Measurements from ENCODE around the gene MDM1. TPM values are rescaled to one million over a fixed set of nuclear protein-coding genes. Genes with fewer than 3 reads are reported as not detected.

Gene MDM1
- total RNA-seq, 2 donors from 2014 or later: 19.0 to 27.3 TPM

GRCh38 chr12:68271346-68271745, 60.8 kb downstream of the MDM1 start:
- ATAC-seq (replicated peaks in 1 of 2): no peak
- Mint-ChIP-seq H3K27me3 (ENCODE audit: low read depth) (peaks cover 38% of the 10 kb centered on the region), H3K36me3 (ENCODE audit: insufficient read depth in 2 of 2) (no peaks in the 10 kb centered on the region), H3K4me3 (no peak overlapping the region), H3K27ac (no peak overlapping the region), H3K9me3 (no peaks in the 10 kb centered on the region), H3K4me1 (ENCODE audit: low read depth) (peaks cover 41% of the 10 kb centered on the region)
- DNase-seq: no peak

GRCh38 chr12:68270358-68270757, 61.8 kb downstream of the MDM1 start:
- ATAC-seq (replicated peaks in 1 of 2) (peak; percentile 25 to 54), DNase-seq (no peak)
- H3K4me1 Mint-ChIP-seq (ENCODE audit: low read depth): peaks cover 41% of the 10 kb centered on the region
- H3K36me3 Mint-ChIP-seq (ENCODE audit: insufficient read depth in 2 of 2): no peaks in the 10 kb centered on the region
- H3K27ac Mint-ChIP-seq: no peak overlapping the region
- H3K9me3 Mint-ChIP-seq: no peaks in the 10 kb centered on the region
- H3K4me3 Mint-ChIP-seq: no peak overlapping the region
- peaks cover 37% of the 10 kb centered on the region for H3K27me3 Mint-ChIP-seq (ENCODE audit: low read depth)

- H3K4me1 Mint-ChIP-seq (ENCODE audit: low read depth): peaks cover 47% of the 10 kb centered on the region
- peaks cover 43% of the 10 kb centered on the region for H3K27me3 Mint-ChIP-seq (ENCODE audit: low read depth)
- ATAC-seq (replicated peaks in 1 of 2): peak; percentile 80 to 85
- peak in 1 of 2 donors; percentile 23 for DNase-seq
- H3K4me3 Mint-ChIP-seq: peak overlapping the region in 1 of 2 donors; percentile 12
- no peak overlapping the region for H3K27ac Mint-ChIP-seq
- H3K9me3 Mint-ChIP-seq: no peaks in the 10 kb centered on the region
- no peaks in the 10 kb centered on the region for H3K36me3 Mint-ChIP-seq (ENCODE audit: insufficient read depth in 2 of 2)
Measured at GRCh38 chr12:68269779-68270178, 62.4 kb downstream of the MDM1 start.

GRCh38 chr12:68268967-68269366, 63.2 kb downstream of the MDM1 start:
- H3K27me3 Mint-ChIP-seq (ENCODE audit: low read depth): peaks cover 51% of the 10 kb centered on the region
- peaks cover 54% of the 10 kb centered on the region for H3K4me1 Mint-ChIP-seq (ENCODE audit: low read depth)
- no peak overlapping the region for H3K27ac Mint-ChIP-seq
- H3K4me3 Mint-ChIP-seq: no peak overlapping the region
- DNase-seq (no peak), ATAC-seq (replicated peaks in 1 of 2) (no peak)
- H3K9me3 Mint-ChIP-seq: no peaks in the 10 kb centered on the region
- no peaks in the 10 kb centered on the region for H3K36me3 Mint-ChIP-seq (ENCODE audit: insufficient read depth in 2 of 2)

GRCh38 chr12:68267892-68268396, 64.2 kb downstream of the MDM1 start:
- DNase-seq (peak; percentile 25 to 34), ATAC-seq (replicated peaks in 1 of 2) (peak; percentile 61 to 74)
- no peaks in the 10 kb centered on the region for H3K36me3 Mint-ChIP-seq (ENCODE audit: insufficient read depth in 2 of 2)
- peaks cover 61% of the 10 kb centered on the region for H3K27me3 Mint-ChIP-seq (ENCODE audit: low read depth)
- H3K4me3 Mint-ChIP-seq: peak overlapping the region; percentile 27 to 55
- H3K9me3 Mint-ChIP-seq: no peaks in the 10 kb centered on the region
- H3K4me1 Mint-ChIP-seq (ENCODE audit: low read depth): peaks cover 54% of the 10 kb centered on the region
- H3K27ac Mint-ChIP-seq: peak overlapping the region; percentile 52

- DNase-seq (no peak), ATAC-seq (replicated peaks in 1 of 2) (no peak)
- H3K4me3 Mint-ChIP-seq: no peak overlapping the region
- H3K27ac Mint-ChIP-seq: no peak overlapping the region
- H3K4me1 Mint-ChIP-seq (ENCODE audit: low read depth): peaks cover 77% of the 10 kb centered on the region
- no peaks in the 10 kb centered on the region for H3K9me3 Mint-ChIP-seq
- H3K27me3 Mint-ChIP-seq (ENCODE audit: low read depth): peaks cover 59% of the 10 kb centered on the region
- H3K36me3 Mint-ChIP-seq (ENCODE audit: insufficient read depth in 2 of 2): no peaks in the 10 kb centered on the region
Measured at GRCh38 chr12:68264857-68265256, 67.3 kb downstream of the MDM1 start.

GRCh38 chr12:68264158-68264855, 67.9 kb downstream of the MDM1 start:
- ATAC-seq (replicated peaks in 1 of 2): peak in 1 of 2 donors; percentile 22
- Mint-ChIP-seq H3K27ac (no peak overlapping the region), H3K36me3 (ENCODE audit: insufficient read depth in 2 of 2) (no peaks in the 10 kb centered on the region), H3K27me3 (ENCODE audit: low read depth) (peaks cover 53% of the 10 kb centered on the region), H3K4me3 (no peak overlapping the region), H3K4me1 (ENCODE audit: low read depth) (peaks cover 77% of the 10 kb centered on the region), H3K9me3 (no peaks in the 10 kb centered on the region)
- DNase-seq: no peak

- Mint-ChIP-seq H3K4me3 (no peak overlapping the region), H3K27ac (no peak overlapping the region), H3K9me3 (no peaks in the 10 kb centered on the region), H3K36me3 (ENCODE audit: insufficient read depth in 2 of 2) (no peaks in the 10 kb centered on the region), H3K4me1 (ENCODE audit: low read depth) (peaks cover 76% of the 10 kb centered on the region), H3K27me3 (ENCODE audit: low read depth) (peaks cover 49% of the 10 kb centered on the region)
- ATAC-seq (replicated peaks in 1 of 2) (no peak), DNase-seq (no peak)
Measured at GRCh38 chr12:68263366-68263765, 68.8 kb downstream of the MDM1 start.

- DNase-seq (no peak), ATAC-seq (replicated peaks in 1 of 2) (peak; percentile 61 to 63)
- Mint-ChIP-seq H3K27ac (peak overlapping the region; percentile 4), H3K36me3 (ENCODE audit: insufficient read depth in 2 of 2) (no peaks in the 10 kb centered on the region), H3K9me3 (no peaks in the 10 kb centered on the region), H3K4me1 (ENCODE audit: low read depth) (peaks cover 66% of the 10 kb centered on the region), H3K27me3 (ENCODE audit: low read depth) (peaks cover 61% of the 10 kb centered on the region), H3K4me3 (peak overlapping the region in 1 of 2 donors; percentile 57)
Measured at GRCh38 chr12:68261896-68262295, 70.3 kb downstream of the MDM1 start.

GRCh38 chr12:68260153-68260552, 72.0 kb downstream of the MDM1 start:
- no peak overlapping the region for H3K4me3 Mint-ChIP-seq
- H3K4me1 Mint-ChIP-seq (ENCODE audit: low read depth): peaks cover 59% of the 10 kb centered on the region
- no peak for DNase-seq
- H3K9me3 Mint-ChIP-seq: no peaks in the 10 kb centered on the region
- H3K36me3 Mint-ChIP-seq (ENCODE audit: insufficient read depth in 2 of 2): no peaks in the 10 kb centered on the region
- ATAC-seq (replicated peaks in 1 of 2): no peak
- peaks cover 55% of the 10 kb centered on the region for H3K27me3 Mint-ChIP-seq (ENCODE audit: low read depth)
- H3K27ac Mint-ChIP-seq: no peak overlapping the region

GRCh38 chr12:68259318-68259940, 72.7 kb downstream of the MDM1 start:
- Mint-ChIP-seq H3K27ac (peak overlapping the region; percentile 34), H3K4me1 (ENCODE audit: low read depth) (peaks cover 52% of the 10 kb centered on the region), H3K9me3 (no peaks in the 10 kb centered on the region), H3K27me3 (ENCODE audit: low read depth) (peaks cover 54% of the 10 kb centered on the region), H3K36me3 (ENCODE audit: insufficient read depth in 2 of 2) (no peaks in the 10 kb centered on the region), H3K4me3 (peak overlapping the region; percentile 11 to 27)
- peak; percentile 68 to 70 for DNase-seq
- ATAC-seq (replicated peaks in 1 of 2): peak; percentile 88

GRCh38 chr12:68253504-68253903, 78.7 kb downstream of the MDM1 start, which contains the start of gene IL22:
Gene IL22 (minus strand): TSS chr12:68253604. CDS start chr12:68253448, 156 bp downstream.
- H3K4me1 Mint-ChIP-seq (ENCODE audit: low read depth): peaks cover 11% of the 10 kb centered on the region
- no peak for DNase-seq
- no peaks in the 10 kb centered on the region for H3K9me3 Mint-ChIP-seq
- H3K27me3 Mint-ChIP-seq (ENCODE audit: low read depth): peaks cover 83% of the 10 kb centered on the region
- no peaks in the 10 kb centered on the region for H3K36me3 Mint-ChIP-seq (ENCODE audit: insufficient read depth in 2 of 2)
- H3K4me3 Mint-ChIP-seq: no peak within 1 kb of the TSS
- ATAC-seq (replicated peaks in 1 of 2): no peak
- no peak within 1 kb of the TSS for H3K27ac Mint-ChIP-seq

GRCh38 chr12:68252077-68252476, 80.1 kb downstream of the MDM1 start:
- DNase-seq: no peak
- H3K36me3 Mint-ChIP-seq (ENCODE audit: insufficient read depth in 2 of 2): no peaks in the 10 kb centered on the region
- ATAC-seq (replicated peaks in 1 of 2): peak in 1 of 2 donors; percentile 39
- peak overlapping the region in 1 of 2 donors; percentile 56 for H3K4me3 Mint-ChIP-seq
- peaks cover 79% of the 10 kb centered on the region for H3K27me3 Mint-ChIP-seq (ENCODE audit: low read depth)
- no peak overlapping the region for H3K27ac Mint-ChIP-seq
- no peaks in the 10 kb centered on the region for H3K9me3 Mint-ChIP-seq
- H3K4me1 Mint-ChIP-seq (ENCODE audit: low read depth): peaks cover 6% of the 10 kb centered on the region
